OCI-M1 (cell line): ENCODE results near the gene SLC30A2.
A peak's percentile ranks its signal among the peaks of the same experiment; 100 is the strongest.

ENCODE experiments used
- DNase-seq: peaks from one replicate; lab custom pipeline; 2025; lab: John Stamatoyannopoulos, UW

The SLC30A2 gene

DNA sequence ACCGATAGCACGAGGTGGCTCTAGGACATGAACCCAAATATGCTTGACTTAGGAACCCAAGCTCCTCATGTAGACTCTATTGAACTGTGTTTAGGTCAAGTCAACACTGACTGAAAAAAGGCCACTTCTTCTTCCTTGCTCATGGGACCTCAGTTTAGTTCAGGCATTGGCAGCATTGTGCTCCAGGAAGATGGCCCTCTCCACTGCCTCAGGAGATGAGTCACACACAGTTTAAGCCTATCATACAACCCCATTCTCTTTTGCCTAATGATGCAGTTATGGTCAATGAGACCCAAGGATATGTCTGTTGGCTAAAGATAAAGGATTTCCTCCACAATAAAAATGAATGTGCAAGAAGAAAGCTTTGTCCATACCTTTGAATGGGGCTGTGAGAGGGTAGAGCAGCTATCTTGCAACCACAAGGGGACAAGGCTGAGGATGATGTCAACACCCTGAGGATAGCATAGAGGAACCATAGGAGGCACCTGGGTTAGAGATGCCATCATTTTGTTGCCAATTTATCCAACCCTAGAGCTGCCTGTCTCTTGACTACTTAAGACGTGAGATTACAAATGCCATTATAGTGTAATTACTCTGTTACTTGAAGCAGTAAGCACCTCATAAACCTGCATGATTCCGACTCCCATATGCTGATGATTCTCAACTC, 24.5 kb upstream of the SLC30A2 start:
- DNase-seq: peak; percentile 97

DNA sequence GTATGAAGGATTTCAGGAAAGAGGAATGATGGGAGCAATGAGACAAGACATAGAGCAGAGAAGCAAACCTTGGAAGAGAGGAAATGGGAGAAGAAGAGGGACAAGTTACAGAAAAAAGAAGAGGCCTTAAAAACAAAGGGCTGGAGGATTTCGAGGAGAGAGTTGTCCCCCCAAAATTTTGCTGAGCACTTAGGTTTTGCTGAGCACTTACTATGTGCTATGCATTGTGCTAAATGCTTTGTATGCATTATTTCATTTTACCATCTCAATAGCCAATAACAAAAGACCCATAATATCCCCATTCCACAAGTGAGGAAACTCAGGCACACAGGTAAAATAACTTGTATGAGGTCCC, 24.0 kb upstream of the SLC30A2 start:
- no peak for DNase-seq

- DNase-seq: no peak
These were observed 21.6 kb upstream of the SLC30A2 start, which contains the start of gene TRIM63 for GRCh38 chr1:26067432-26067911. Gene TRIM63 (minus strand): TSS chr1:26067630. CDS start chr1:26067494, 136 bp downstream.

DNA sequence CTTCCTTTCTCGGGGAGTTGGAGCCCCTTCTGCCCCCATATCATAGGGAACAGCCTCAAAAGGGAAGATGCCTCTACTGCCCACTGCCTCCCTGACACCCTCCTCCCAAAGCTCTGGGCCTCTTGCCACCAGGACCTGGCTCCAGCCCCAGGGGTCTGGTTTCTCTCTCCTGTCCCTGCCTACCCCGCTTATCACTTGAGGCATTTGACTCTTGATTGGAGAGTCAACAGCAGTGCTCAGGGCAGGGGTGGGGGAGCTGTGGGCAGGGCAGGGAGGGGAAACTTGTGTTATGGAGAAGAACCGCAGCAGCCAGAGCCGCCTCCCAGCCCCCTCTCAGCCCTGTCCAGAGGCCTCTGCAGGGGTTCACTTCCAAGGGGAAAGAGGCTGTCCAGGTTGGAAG, 20.9 kb upstream of the SLC30A2 start:
- DNase-seq: peak; percentile 87

DNA sequence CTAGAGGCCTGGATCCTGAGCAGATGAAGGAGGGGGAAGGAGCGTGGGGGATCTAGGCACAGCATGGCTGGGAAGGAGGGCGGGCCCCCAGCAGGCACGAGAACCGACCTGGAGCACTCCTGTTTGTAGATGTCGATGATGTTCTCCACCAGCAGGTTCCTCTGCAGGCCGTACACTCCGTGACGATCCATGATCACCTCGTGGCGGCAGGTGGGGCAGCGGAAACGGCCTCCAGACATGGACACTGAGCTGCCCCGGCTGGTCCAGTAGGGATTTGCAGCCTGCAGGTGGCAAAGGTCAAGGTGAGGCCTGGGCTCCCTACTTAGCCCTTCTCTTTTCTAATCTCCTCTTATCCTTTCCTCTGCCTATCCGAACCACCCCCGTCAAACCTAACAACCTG, 20.2 kb upstream of the SLC30A2 start:
- DNase-seq: no peak

DNA sequence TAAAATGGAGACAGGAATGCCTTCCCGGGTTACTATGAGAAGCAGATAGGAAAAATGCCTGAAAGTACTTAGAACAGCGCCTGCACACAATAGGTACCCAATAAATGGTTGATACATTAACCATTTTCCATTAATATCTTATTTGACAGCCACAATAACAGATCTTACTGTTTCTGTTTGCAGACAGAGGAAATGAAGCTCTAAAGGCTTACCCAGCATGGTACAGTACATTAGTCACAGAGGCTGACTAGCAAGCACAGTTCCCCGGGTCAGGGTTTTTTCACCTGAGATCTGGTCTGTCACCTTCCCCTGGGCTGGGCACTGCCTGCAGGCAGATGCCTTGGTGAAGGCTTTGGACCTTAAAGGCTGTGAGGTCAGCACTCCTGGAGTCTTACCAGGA, 18.6 kb upstream of the SLC30A2 start:
- DNase-seq: no peak

DNA sequence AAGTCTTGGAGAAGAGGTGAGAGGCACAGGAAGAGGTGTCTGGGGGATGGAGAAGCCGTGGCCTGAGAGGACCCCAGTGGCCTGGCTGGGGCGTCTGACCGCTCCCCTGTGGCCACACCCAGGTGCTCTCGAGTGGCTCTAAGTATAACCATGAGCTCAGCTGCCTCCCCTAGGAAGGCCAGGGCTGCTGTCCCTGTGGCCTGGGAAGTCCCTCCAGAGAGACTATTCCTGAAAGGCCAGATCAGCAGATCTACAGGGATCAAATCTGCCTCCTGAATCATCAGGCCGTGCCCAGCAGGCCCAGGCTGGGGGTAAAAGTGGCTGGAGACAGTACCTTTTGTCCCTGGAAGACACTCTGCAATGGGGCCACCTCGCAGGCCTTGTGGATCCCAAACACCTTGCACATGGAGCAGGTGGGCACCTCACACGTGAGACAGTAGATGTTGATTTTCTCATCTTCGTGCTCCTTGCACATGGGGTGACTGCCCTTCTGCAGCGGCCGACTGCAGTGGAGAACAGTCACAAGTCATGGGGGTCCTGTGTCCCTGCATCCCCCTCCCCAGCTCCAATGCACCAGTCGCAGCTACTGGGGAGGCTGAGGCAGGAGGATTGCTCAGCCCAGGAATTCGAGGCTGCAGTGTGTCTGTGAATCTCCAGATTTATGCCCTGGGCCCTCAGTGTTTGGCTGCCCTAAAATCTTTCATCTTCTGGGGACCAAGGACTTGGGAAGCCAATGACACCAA, 15.1 kb upstream of the SLC30A2 start:
- DNase-seq: no peak

DNA sequence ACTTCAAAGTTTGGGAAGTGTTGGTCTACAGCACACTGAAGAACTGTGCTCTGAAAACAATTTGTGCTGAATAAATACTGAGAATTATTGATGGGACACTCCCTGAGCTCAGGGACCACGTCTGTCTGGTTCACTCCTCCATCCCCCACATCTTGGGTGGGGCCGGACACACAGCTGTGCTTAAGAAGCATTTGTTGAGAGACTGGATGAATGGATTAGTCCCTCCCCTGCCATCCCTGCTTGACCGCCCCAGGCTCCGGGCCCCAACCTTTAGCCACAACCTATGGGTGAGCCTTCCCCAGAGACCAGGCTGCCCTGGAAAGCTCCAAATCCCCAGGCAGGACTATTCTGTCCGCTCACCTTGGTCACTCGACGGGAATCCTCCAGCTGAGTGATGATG, 14.0 kb upstream of the SLC30A2 start:
- no peak for DNase-seq

- DNase-seq: no peak
These were observed 12.2 kb upstream of the SLC30A2 start for GRCh38 chr1:26058052-26058595.

DNA sequence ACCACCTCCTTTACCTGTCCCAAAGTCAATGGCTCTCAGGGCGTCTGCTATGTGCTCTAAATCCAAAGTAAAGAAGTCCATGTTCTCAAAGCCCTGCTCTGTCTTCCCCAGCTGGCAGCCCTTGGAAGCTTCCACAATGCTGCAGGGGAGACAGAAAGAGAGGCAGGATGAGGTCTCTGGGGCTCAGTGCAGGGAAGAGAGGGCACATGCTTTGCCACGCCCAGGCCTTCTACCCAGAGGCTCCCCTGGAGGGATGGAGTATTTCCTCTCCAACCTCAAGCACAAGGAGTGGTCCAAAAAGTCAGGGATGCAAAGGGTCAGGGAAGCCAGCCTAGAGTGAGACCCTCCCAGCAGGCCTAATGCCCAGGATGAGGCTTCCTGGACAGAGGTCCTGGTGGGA, 11.3 kb upstream of the SLC30A2 start:
- DNase-seq: no peak

GRCh38 chr1:26055041-26055440, 9.1 kb upstream of the SLC30A2 start:
- DNase-seq: no peak

DNA sequence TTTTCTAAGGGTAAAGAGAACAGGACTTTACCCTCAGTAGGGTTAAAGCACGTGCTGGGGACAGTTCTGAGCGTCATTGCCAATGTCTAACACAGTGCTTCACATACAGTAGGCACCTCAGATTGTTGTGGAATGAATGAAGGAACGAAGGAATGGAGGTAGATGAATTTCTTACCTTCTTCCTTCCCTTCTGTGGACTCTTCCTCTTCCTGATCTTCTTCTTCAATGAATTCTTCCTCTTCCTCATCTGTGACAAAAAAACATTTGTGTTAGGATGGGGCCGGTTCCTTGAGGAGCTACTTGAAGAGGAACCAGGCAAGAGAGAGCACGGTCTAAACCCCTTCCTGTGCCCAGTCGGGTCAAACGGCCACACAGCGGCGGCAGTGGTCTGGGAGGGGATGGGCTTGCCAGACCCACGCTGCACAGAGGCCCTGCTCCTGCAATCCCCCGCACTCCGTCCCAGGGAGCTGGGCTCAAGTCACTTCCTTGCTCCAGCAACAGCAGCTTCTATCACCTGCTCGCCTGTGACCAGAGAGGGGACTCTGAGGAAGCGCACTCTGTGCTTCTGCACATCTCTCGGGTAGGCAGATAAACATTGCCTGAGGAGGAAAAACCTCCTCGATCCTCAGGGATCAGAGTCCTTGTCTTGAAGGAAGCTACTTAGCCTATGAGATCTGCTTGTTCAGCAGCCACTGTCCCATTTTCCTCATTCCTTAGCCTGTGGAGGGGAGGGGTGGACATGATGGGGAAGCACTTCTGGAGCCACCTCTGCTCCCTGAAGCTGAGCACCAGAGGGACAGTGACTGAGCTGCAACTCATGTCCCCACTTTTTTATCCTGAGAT, 8.0 kb upstream of the SLC30A2 start:
- DNase-seq: no peak

DNA sequence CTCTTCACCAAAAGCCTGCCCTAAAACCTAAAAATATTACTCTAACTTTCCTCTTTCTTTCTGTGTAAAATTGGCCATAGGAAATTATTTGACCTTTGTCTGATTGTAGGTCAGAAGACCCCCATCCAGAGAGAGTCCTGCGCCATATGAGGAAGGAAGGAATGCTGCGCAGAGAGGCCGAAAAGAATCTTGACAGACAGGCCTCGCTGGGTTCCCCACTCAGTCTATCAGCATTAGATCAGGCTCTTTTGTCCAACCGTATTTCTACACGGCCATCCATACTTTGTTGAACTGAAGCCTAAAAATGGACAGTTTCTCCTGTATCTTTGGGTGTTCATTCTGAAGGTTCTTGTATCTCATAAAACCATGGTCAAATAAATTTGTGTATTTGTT, 4.3 kb upstream of the SLC30A2 start:
- no peak for DNase-seq

- peak; percentile 57 for DNase-seq
These were observed 3.8 kb upstream of the SLC30A2 start for GRCh38 chr1:26049531-26050247.

GRCh38 chr1:26047278-26047874, 1.5 kb upstream of the SLC30A2 start:
- DNase-seq: no peak

- DNase-seq: no peak
These were observed 553 bp upstream of the SLC30A2 start for GRCh38 chr1:26046246-26047095.

DNA sequence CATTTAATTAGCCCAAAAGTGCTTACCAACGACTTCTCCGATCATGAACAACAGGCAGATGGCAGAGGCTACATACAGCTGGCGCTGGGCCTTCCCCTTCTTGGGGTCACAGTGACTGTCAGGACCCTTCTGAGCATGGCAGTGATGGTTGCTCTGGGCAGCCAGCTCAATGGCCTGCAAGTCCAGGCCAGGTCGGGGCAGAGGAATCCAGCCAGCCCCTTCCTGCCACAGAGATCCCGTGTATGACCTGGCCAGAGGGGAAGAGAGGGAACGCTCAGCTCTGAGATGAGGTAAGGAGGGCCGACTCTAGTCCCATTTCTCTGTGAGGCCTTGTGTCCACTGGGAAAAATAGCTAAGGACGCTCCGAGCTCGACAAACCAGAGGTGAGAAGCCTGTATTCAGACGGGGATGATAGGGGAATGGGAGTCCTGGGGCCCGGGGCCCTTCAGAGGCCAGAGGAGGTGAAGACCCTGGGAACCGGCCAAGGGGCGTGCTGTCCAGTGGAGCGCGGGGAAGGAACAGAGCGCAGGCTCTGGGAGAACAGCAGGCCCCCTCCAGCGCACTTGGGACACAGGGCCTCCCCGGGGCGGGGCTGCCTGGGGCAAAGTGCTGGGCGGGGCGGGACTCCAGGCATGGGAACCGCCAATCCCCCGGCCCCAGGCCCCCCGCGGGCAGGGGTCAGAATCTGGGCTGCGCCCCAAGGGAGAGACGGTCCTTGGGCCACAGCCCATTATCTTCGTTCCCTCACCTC, 772 bp downstream of the SLC30A2 start:
- DNase-seq: no peak

DNA sequence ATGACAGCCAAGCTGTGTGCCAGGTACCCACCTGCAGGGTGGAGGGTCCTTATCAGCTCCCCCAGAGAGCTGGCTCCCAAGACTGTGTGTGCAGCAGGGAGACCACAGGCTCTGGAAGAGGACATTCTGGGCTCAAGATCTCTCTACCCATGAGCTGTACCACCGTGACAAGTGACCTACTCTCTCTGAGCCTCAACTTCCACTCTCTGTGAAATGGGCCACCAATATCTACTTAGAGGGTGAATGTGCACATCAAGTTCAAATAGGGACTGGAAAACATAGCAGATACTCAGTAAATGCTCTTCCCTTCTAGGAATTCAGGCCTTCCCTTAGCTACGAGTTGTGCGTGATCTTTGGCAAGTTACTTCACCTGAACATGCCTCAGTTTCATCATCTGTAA, 1.5 kb downstream of the SLC30A2 start:
- no peak for DNase-seq

DNA sequence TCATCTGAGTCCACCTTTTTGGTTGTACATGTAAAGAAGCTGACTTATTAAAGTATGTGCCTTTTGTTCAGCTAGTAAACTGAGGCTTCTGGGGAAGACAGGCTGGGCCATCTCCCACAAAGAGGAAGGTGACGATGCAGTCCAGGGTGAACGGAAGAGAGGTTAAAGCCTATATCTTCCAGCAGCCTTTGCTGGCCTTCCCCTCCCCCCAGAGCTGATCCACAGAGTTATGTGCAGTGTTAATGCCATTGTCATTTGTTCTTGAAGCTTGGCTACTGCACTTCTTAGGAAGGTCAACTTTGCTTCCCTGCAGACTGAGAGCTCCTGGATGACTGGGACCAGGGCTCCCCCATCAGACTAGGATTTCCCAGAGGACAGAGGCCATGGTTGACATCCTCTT, 2.2 kb downstream of the SLC30A2 start:
- peak; percentile 53 for DNase-seq

GRCh38 chr1:26041978-26042377, 3.9 kb downstream of the SLC30A2 start:
- no peak for DNase-seq
